GM12878 (cell line): ENCODE measurements around the gene ACSL4. TPM values are rescaled to one million over a fixed set of nuclear protein-coding genes. Genes with fewer than 3 reads are reported as not detected.

ENCODE experiments used
- ATAC-seq: fragments of 200-7000 bp; cut with Tn5 transposase; 3 replicates; pipeline ENCODE4 v1.9.1; 2020; ENCODE audit warnings: mild to moderate bottlenecking, moderate library complexity
- BruUV-seq: library from RNA; stranded (reverse); fragments of 400-500 nt; replicated peaks from 2 replicates; lab custom pipeline; 2021; lab: Mats Ljungman, UMichigan
- CTCF ChIA-PET: fragments of 300-600 bp; sonication (Branson Sonifier 250); formaldehyde crosslinking; extraction: SDS; loops from one replicate; lab custom pipeline; 2021; ENCODE audit warnings: inconsistent platforms; lab: Yijun Ruan, JAX
- POLR2A ChIA-PET: fragments of 350-600 bp; formaldehyde crosslinking; extraction: SDS; loops from one replicate; lab custom pipeline; 2021; ENCODE audit warnings: inconsistent platforms; lab: Charles Lee
- RAD21 ChIA-PET: fragments of 300-600 bp; sonication (Branson Sonifier 250); formaldehyde crosslinking; loops from one replicate; lab custom pipeline; 2023; ENCODE audit warnings: antibody characterized with exemption; ENCODE audit not compliant: unreplicated experiment; lab: Charles Lee
- SMC1A ChIA-PET: fragments of 300-600 bp; sonication (Branson Sonifier 250); formaldehyde crosslinking; loops from one replicate; lab custom pipeline; 2023; ENCODE audit not compliant: unreplicated experiment, uncharacterized antibody; lab: Charles Lee
- DNase-seq: peaks from one replicate; pipeline ENCODE4 v3.0.0-alpha.2; 2011; ENCODE audit warnings: low read depth, low spot score
- FAIRE-seq: peaks from 3 replicates; lab custom pipeline; 2011; peaks lifted over from hg19 to GRCh38; lab: Jason Lieb, UNC
- H2AFZ ChIP-seq: 2 replicates; pipeline ENCODE4 v1.6.0; 2011; ENCODE audit warnings: low read depth, low read length, control low read depth; ENCODE audit not compliant: control insufficient read depth
- H3K27ac ChIP-seq: 2 replicates; pipeline ENCODE4 v1.5.1; 2011; ENCODE audit warnings: control low read depth; ENCODE audit not compliant: control insufficient read depth, insufficient read depth
- H3K27me3 ChIP-seq, 2 experiments: replicated peaks in 1 of 2; 2 replicates each; pipeline versions ENCODE4 v1.6.0 to v1.6.1; 2011; ENCODE audit warnings: low read length in 1 of 2; ENCODE audit not compliant: control insufficient read depth in 2 of 2, insufficient read depth in 2 of 2
- H3K36me3 ChIP-seq, 2 experiments: 2 replicates each; pipeline ENCODE4 v1.5.1; 2011; ENCODE audit warnings: low read length in 1 of 2; ENCODE audit not compliant: control insufficient read depth in 2 of 2, insufficient read depth in 2 of 2
- H3K4me1 ChIP-seq: 2 replicates; pipeline ENCODE4 v1.6.1; 2011; ENCODE audit warnings: mild to moderate bottlenecking, low read length, moderate library complexity, mixed read lengths; ENCODE audit not compliant: control insufficient read depth, insufficient read depth
- H3K4me2 ChIP-seq: 2 replicates; pipeline ENCODE4 v1.6.0; 2011; ENCODE audit warnings: control low read depth; ENCODE audit not compliant: control insufficient read depth, insufficient read depth
- H3K4me3 ChIP-seq: fragments of 200-600 bp; sonication (generic); 2 replicates; pipeline ENCODE4 v1.5.1; 2016
- H3K79me2 ChIP-seq: 2 replicates; pipeline ENCODE4 v1.6.0; 2011; ENCODE audit warnings: low read length; ENCODE audit not compliant: control insufficient read depth, insufficient read depth
- H3K9ac ChIP-seq: 2 replicates; pipeline ENCODE4 v1.8.0; 2011; ENCODE audit warnings: low read length, control low read depth, mixed read lengths; ENCODE audit not compliant: control insufficient read depth, insufficient read depth
- H3K9me3 ChIP-seq: replicated peaks from 3 replicates; pipeline ENCODE4 v1.5.1; 2011; ENCODE audit warnings: mild to moderate bottlenecking, low read length; ENCODE audit not compliant: control insufficient read depth, insufficient read depth
- H4K20me1 ChIP-seq: 2 replicates; pipeline ENCODE4 v1.6.0; 2011; ENCODE audit not compliant: control insufficient read depth, insufficient read depth
- CBX3 ChIP-seq: fragments of 200-600 bp; sonication (generic); IDR thresholded peaks from 2 replicates; pipeline ENCODE4 v1.6.1; 2016; ENCODE audit warnings: low read depth, borderline replicate concordance
- EZH2 ChIP-seq: IDR thresholded peaks from 2 replicates; pipeline ENCODE4 v1.6.1; 2012; ENCODE audit warnings: low read depth, mild to moderate bottlenecking, control low read depth, inconsistent platforms, low read length, borderline replicate concordance; ENCODE audit not compliant: control insufficient read depth
- GATAD2B ChIP-seq: fragments of 450-650 bp; conservative IDR thresholded peaks from 2 replicates; pipeline ENCODE4 v1.6.1; 2017; ENCODE audit warnings: low read depth, mild to moderate bottlenecking, moderate library complexity
- HDAC6 ChIP-seq: fragments of 200-600 bp; sonication (generic); IDR thresholded peaks from one replicate; pipeline ENCODE4 v1.8.0; 2017; ENCODE audit warnings: antibody characterized with exemption; ENCODE audit not compliant: unreplicated experiment
- IRF5 ChIP-seq: fragments of 450-650 bp; IDR thresholded peaks from 2 replicates; pipeline ENCODE4 v1.6.1; 2017; ENCODE audit warnings: borderline replicate concordance
- LARP7 ChIP-seq: fragments of 450-650 bp; IDR thresholded peaks from 2 replicates; pipeline ENCODE4 v1.6.1; 2017; ENCODE audit warnings: mild to moderate bottlenecking
- RELB ChIP-seq: fragments of 450-650 bp; IDR thresholded peaks from 2 replicates; pipeline ENCODE4 v1.6.1; 2017; ENCODE audit warnings: low read depth, mild to moderate bottlenecking, moderate library complexity
- SMAD1 ChIP-seq: fragments of 450-650 bp; IDR thresholded peaks from 2 replicates; pipeline ENCODE4 v1.6.1; 2018; ENCODE audit warnings: mild to moderate bottlenecking, low read depth; ENCODE audit not compliant: partially characterized antibody
- TCF7 ChIP-seq: IDR thresholded peaks from 2 replicates; pipeline ENCODE4 v1.6.1; 2014; ENCODE audit warnings: antibody characterized with exemption, borderline replicate concordance
- YBX1 ChIP-seq: fragments of 450-650 bp; IDR thresholded peaks from 2 replicates; pipeline ENCODE4 v1.6.1; 2016; ENCODE audit warnings: antibody characterized with exemption
- ZNF24 ChIP-seq: fragments of 450-650 bp; IDR thresholded peaks from 2 replicates; pipeline ENCODE4 v1.6.1; 2017; ENCODE audit warnings: antibody characterized with exemption, mild to moderate bottlenecking
- WGBS: methylation state at CpG from one replicate; pipeline ENCODE4 v1.1.6; 2016; ENCODE audit warnings: low lambda C conversion rate; ENCODE audit not compliant: insufficient replicate concordance, insufficient coverage; ENCODE audit errors: missing lambda C conversion rate; 5-methylcytosine and 5-hydroxymethylcytosine counted together
- in situ Hi-C: fragments of 300-500 bp; cut with MboI; formaldehyde crosslinking; loops from 9 replicates; pipeline ENCODE4 v1.14.3; 2018; ENCODE audit warnings: mixed read lengths
- intact Hi-C: fragments of 100-400 bp; cut with micrococcal nuclease; formaldehyde crosslinking; loops from one replicate; pipeline ENCODE4 v1.14.2; 2022; ENCODE audit not compliant: unreplicated experiment
- polyA plus RNA-seq, 11 experiments: library from polyadenylated mRNA; depleted of rRNA in 4 of 11; unstranded in 6 of 11; stranded (reverse) in 5 of 11; fragments of >200 nt; fragmentation: Nextera tagmentation in 4 of 11; fragmentation: Illumina TruSeq in 1 of 11; extraction: Ambion mirVana in 4 of 11; extraction: Trizol in 1 of 11; gene quantifications; 1 replicate in 1 of 11; 2 replicates in 10 of 11; pipeline versions ENCODE4 v1.2.1 to v1.2.3, GENCODE V29; 2011 to 2016; ENCODE audit warnings: inconsistent platforms in 2 of 11, missing spikeins in 2 of 11, low read depth in 1 of 11
- total RNA-seq, 4 experiments: library from RNA; depleted of rRNA in 3 of 4; stranded (reverse); fragments of >200 nt in 3 of 4; fragmentation: Illumina TruSeq in 1 of 4; extraction: Trizol in 1 of 4; gene quantifications; 2 replicates each; pipeline versions ENCODE4 v1.2.1 to v1.2.3, GENCODE V29; 2013 to 2021
- TF ChIP-seq, protein P1 (sequence below): fragments of 150-350 bp; IDR thresholded peaks from 2 replicates; pipeline ENCODE4 v1.6.1; 2014; ENCODE audit warnings: mild to moderate bottlenecking, low read depth, low read length
- TF ChIP-seq, protein P2 (sequence below): IDR thresholded peaks from 2 replicates; pipeline ENCODE4 v1.6.1; 2012; ENCODE audit warnings: improper control_type of control experiment, low read depth, low read length; ENCODE audit not compliant: insufficient replicate concordance

ACSL4 gene
- total and polyA plus RNA-seq, 10 of the 15 experiments (the other 5 are each of a cell fraction or from before 2014, with no cell fraction given), result 20.7 to 66.6 (median 45.4) TPM

GRCh38 chrX:109685656-109686078 lies 47.4 kb downstream of the ACSL4 start:
- H3K9me3 ChIP-seq, result no peaks in the 10 kb centered on the region
- CTCF ChIA-PET, result interaction anchor here (0.6 to 2.0 kb wide), 7 partner anchors 11 to 698 kb away, joined by 3 to 5 read pairs (median 3); no protein-coding TSS in a partner anchor
- H3K27ac ChIP-seq, result peak overlapping the region; percentile 3; the same call in 1 of the 2 replicates
- H3K36me3 ChIP-seq, result peaks cover 0 to 4% of the 10 kb centered on the region in 2 experiments; a peak in 2 of 4 replicates
- no peak overlapping the region for H3K4me2 ChIP-seq
- ATAC-seq (peak; percentile 82), FAIRE-seq (peak; percentile 23), DNase-seq (no peak)
- SMC1A ChIA-PET, result interaction anchor here (0.9 to 1.8 kb wide), 5 partner anchors 8 to 193 kb away, joined by 3 to 5 read pairs (median 4); no protein-coding TSS in a partner anchor
- H3K79me2 ChIP-seq, result peaks cover 2% of the 10 kb centered on the region
- in situ Hi-C loops, result no loop called here
- H4K20me1 ChIP-seq, result no peaks in the 10 kb centered on the region
- no peaks in the 10 kb centered on the region for H3K4me1 ChIP-seq
- 0% methylated on average over 2 of the region's 2 CpGs for WGBS
- RAD21 ChIA-PET, result interaction anchor here (0.8 to 1.8 kb wide), 4 partner anchors 24 to 203 kb away, joined by 3 to 4 read pairs (median 3); no protein-coding TSS in a partner anchor
- H3K4me3 ChIP-seq, result no peak overlapping the region
- H3K27me3 ChIP-seq, result no peaks in the 10 kb centered on the region
- POLR2A ChIA-PET, result interaction anchor here (0.7 to 1.2 kb wide), 4 partner anchors 9 to 45 kb away, joined by 3 read pairs; no protein-coding TSS in a partner anchor
- no TSS peak for BruUV-seq
- intact Hi-C loops, result no loop called here
- H2AFZ ChIP-seq, result no peak overlapping the region
- no peak overlapping the region for H3K9ac ChIP-seq
- TF ChIP-seq, protein P1, sequence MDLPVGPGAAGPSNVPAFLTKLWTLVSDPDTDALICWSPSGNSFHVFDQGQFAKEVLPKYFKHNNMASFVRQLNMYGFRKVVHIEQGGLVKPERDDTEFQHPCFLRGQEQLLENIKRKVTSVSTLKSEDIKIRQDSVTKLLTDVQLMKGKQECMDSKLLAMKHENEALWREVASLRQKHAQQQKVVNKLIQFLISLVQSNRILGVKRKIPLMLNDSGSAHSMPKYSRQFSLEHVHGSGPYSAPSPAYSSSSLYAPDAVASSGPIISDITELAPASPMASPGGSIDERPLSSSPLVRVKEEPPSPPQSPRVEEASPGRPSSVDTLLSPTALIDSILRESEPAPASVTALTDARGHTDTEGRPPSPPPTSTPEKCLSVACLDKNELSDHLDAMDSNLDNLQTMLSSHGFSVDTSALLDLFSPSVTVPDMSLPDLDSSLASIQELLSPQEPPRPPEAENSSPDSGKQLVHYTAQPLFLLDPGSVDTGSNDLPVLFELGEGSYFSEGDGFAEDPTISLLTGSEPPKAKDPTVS, result no peak
- TF ChIP-seq, protein P2, sequence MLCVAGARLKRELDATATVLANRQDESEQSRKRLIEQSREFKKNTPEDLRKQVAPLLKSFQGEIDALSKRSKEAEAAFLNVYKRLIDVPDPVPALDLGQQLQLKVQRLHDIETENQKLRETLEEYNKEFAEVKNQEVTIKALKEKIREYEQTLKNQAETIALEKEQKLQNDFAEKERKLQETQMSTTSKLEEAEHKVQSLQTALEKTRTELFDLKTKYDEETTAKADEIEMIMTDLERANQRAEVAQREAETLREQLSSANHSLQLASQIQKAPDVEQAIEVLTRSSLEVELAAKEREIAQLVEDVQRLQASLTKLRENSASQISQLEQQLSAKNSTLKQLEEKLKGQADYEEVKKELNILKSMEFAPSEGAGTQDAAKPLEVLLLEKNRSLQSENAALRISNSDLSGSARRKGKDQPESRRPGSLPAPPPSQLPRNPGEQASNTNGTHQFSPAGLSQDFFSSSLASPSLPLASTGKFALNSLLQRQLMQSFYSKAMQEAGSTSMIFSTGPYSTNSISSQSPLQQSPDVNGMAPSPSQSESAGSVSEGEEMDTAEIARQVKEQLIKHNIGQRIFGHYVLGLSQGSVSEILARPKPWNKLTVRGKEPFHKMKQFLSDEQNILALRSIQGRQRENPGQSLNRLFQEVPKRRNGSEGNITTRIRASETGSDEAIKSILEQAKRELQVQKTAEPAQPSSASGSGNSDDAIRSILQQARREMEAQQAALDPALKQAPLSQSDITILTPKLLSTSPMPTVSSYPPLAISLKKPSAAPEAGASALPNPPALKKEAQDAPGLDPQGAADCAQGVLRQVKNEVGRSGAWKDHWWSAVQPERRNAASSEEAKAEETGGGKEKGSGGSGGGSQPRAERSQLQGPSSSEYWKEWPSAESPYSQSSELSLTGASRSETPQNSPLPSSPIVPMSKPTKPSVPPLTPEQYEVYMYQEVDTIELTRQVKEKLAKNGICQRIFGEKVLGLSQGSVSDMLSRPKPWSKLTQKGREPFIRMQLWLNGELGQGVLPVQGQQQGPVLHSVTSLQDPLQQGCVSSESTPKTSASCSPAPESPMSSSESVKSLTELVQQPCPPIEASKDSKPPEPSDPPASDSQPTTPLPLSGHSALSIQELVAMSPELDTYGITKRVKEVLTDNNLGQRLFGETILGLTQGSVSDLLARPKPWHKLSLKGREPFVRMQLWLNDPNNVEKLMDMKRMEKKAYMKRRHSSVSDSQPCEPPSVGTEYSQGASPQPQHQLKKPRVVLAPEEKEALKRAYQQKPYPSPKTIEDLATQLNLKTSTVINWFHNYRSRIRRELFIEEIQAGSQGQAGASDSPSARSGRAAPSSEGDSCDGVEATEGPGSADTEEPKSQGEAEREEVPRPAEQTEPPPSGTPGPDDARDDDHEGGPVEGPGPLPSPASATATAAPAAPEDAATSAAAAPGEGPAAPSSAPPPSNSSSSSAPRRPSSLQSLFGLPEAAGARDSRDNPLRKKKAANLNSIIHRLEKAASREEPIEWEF, result no peak
- TF ChIP-seq GATAD2B (no peak), EZH2 (no peak), CBX3 (no peak), YBX1 (no peak), LARP7 (no peak), HDAC6 (no peak), ZNF24 (peak; percentile 93), RELB (peak; percentile 45; the same call in 1 of the 2 replicates), TCF7 (peak; percentile 60; the same call in 1 of the 2 replicates), SMAD1 (no peak), IRF5 (no peak)
